Measurements from ENCODE around the gene GLRA3.
A peak's percentile ranks its signal among the peaks of the same experiment; 100 is the strongest.
"Not testable (repeated sequence)": the region's sequence is repeated elsewhere in the genome, so short reads cannot be mapped to it uniquely, and the experiment has no call there.

The GLRA3 gene

GRCh38 chr4:174713821-174714220, 115.2 kb downstream of the GLRA3 start:
- DNase-seq (ENCODE audit: low read depth) = no peak
- peak overlapping the region; percentile 29 for H3K9ac ChIP-seq (ENCODE audit: low read length)
- no peaks in the 10 kb centered on the region for H3K9me3 ChIP-seq (ENCODE audit: control insufficient read depth, low read length)
- no peaks in the 10 kb centered on the region for H3K36me3 ChIP-seq (ENCODE audit: control insufficient read depth, insufficient read depth, low read length, severe bottlenecking)
- H3K27me3 ChIP-seq (replicated peaks; ENCODE audit: control insufficient read depth, insufficient read depth, low read length) = no peaks in the 10 kb centered on the region
- H3K4me1 ChIP-seq (ENCODE audit: control insufficient read depth, insufficient read depth, low read length) = peaks cover 43% of the 10 kb centered on the region
- no peak overlapping the region for H3K4me3 ChIP-seq (ENCODE audit: low read length)

GRCh38 chr4:174713181-174713580, 115.9 kb downstream of the GLRA3 start:
- Histone ChIP-seq H3K36me3 (ENCODE audit: control insufficient read depth, insufficient read depth, low read length, severe bottlenecking) (no peaks in the 10 kb centered on the region), H3K4me1 (ENCODE audit: control insufficient read depth, insufficient read depth, low read length) (peaks cover 45% of the 10 kb centered on the region), H3K27me3 (replicated peaks; ENCODE audit: control insufficient read depth, insufficient read depth, low read length) (no peaks in the 10 kb centered on the region), H3K4me3 (ENCODE audit: low read length) (no peak overlapping the region), H3K9ac (ENCODE audit: low read length) (no peak overlapping the region), H3K9me3 (ENCODE audit: control insufficient read depth, low read length) (no peaks in the 10 kb centered on the region)
- DNase-seq (ENCODE audit: low read depth) = peak; percentile 58

- Histone ChIP-seq H3K4me3 (ENCODE audit: low read length) (no peak overlapping the region), H3K9me3 (ENCODE audit: control insufficient read depth, low read length) (no peaks in the 10 kb centered on the region), H3K27me3 (replicated peaks; ENCODE audit: control insufficient read depth, insufficient read depth, low read length) (no peaks in the 10 kb centered on the region), H3K36me3 (ENCODE audit: control insufficient read depth, insufficient read depth, low read length, severe bottlenecking) (no peaks in the 10 kb centered on the region), H3K9ac (ENCODE audit: low read length) (peak overlapping the region; percentile 60), H3K4me1 (ENCODE audit: control insufficient read depth, insufficient read depth, low read length) (peaks cover 41% of the 10 kb centered on the region)
- DNase-seq (ENCODE audit: low read depth) = peak; percentile 48
These were observed 119.5 kb downstream of the GLRA3 start for GRCh38 chr4:174709526-174709925.

- H3K9me3 ChIP-seq (ENCODE audit: control insufficient read depth, low read length) = no peaks in the 10 kb centered on the region
- no peak overlapping the region for H3K4me3 ChIP-seq (ENCODE audit: low read length)
- no peaks in the 10 kb centered on the region for H3K27me3 ChIP-seq (replicated peaks; ENCODE audit: control insufficient read depth, insufficient read depth, low read length)
- no peaks in the 10 kb centered on the region for H3K36me3 ChIP-seq (ENCODE audit: control insufficient read depth, insufficient read depth, low read length, severe bottlenecking)
- DNase-seq (ENCODE audit: low read depth) = peak; percentile 38
- H3K9ac ChIP-seq (ENCODE audit: low read length) = no peak overlapping the region
- H3K4me1 ChIP-seq (ENCODE audit: control insufficient read depth, insufficient read depth, low read length) = peaks cover 33% of the 10 kb centered on the region
These were observed 120.7 kb downstream of the GLRA3 start for GRCh38 chr4:174708381-174708780.

GRCh38 chr4:174707902-174708301, 121.1 kb downstream of the GLRA3 start:
- no peaks in the 10 kb centered on the region for H3K27me3 ChIP-seq (replicated peaks; ENCODE audit: control insufficient read depth, insufficient read depth, low read length)
- no peaks in the 10 kb centered on the region for H3K9me3 ChIP-seq (ENCODE audit: control insufficient read depth, low read length)
- peaks cover 34% of the 10 kb centered on the region for H3K4me1 ChIP-seq (ENCODE audit: control insufficient read depth, insufficient read depth, low read length)
- H3K4me3 ChIP-seq (ENCODE audit: low read length) = peak overlapping the region; percentile 42
- H3K9ac ChIP-seq (ENCODE audit: low read length) = no peak overlapping the region
- H3K36me3 ChIP-seq (ENCODE audit: control insufficient read depth, insufficient read depth, low read length, severe bottlenecking) = no peaks in the 10 kb centered on the region
- DNase-seq (ENCODE audit: low read depth) = peak; percentile 64

- H3K4me1 ChIP-seq (ENCODE audit: control insufficient read depth, insufficient read depth, low read length) = peaks cover 36% of the 10 kb centered on the region
- H3K9me3 ChIP-seq (ENCODE audit: control insufficient read depth, low read length) = no peaks in the 10 kb centered on the region
- DNase-seq (ENCODE audit: low read depth) = no peak
- no peak overlapping the region for H3K4me3 ChIP-seq (ENCODE audit: low read length)
- H3K36me3 ChIP-seq (ENCODE audit: control insufficient read depth, insufficient read depth, low read length, severe bottlenecking) = no peaks in the 10 kb centered on the region
- no peak overlapping the region for H3K9ac ChIP-seq (ENCODE audit: low read length)
- no peaks in the 10 kb centered on the region for H3K27me3 ChIP-seq (replicated peaks; ENCODE audit: control insufficient read depth, insufficient read depth, low read length)
These were observed 121.9 kb downstream of the GLRA3 start for GRCh38 chr4:174707051-174707676.

- H3K36me3 ChIP-seq (ENCODE audit: control insufficient read depth, insufficient read depth, low read length, severe bottlenecking) = no peaks in the 10 kb centered on the region
- H3K4me1 ChIP-seq (ENCODE audit: control insufficient read depth, insufficient read depth, low read length) = peaks cover 15% of the 10 kb centered on the region
- H3K27me3 ChIP-seq (replicated peaks; ENCODE audit: control insufficient read depth, insufficient read depth, low read length) = no peaks in the 10 kb centered on the region
- no peaks in the 10 kb centered on the region for H3K9me3 ChIP-seq (ENCODE audit: control insufficient read depth, low read length)
- H3K9ac ChIP-seq (ENCODE audit: low read length) = no peak overlapping the region
- H3K4me3 ChIP-seq (ENCODE audit: low read length) = no peak overlapping the region
- DNase-seq (ENCODE audit: low read depth) = peak; percentile 54
These were observed 126.0 kb downstream of the GLRA3 start for GRCh38 chr4:174702979-174703478.

- no peaks in the 10 kb centered on the region for H3K36me3 ChIP-seq (ENCODE audit: control insufficient read depth, insufficient read depth, low read length, severe bottlenecking)
- no peaks in the 10 kb centered on the region for H3K9me3 ChIP-seq (ENCODE audit: control insufficient read depth, low read length)
- peaks cover 26% of the 10 kb centered on the region for H3K4me1 ChIP-seq (ENCODE audit: control insufficient read depth, insufficient read depth, low read length)
- H3K9ac ChIP-seq (ENCODE audit: low read length) = no peak overlapping the region
- no peaks in the 10 kb centered on the region for H3K27me3 ChIP-seq (replicated peaks; ENCODE audit: control insufficient read depth, insufficient read depth, low read length)
- H3K4me3 ChIP-seq (ENCODE audit: low read length) = no peak overlapping the region
- no peak for DNase-seq (ENCODE audit: low read depth)
These were observed 129.4 kb downstream of the GLRA3 start for GRCh38 chr4:174699654-174700053.

GRCh38 chr4:174697896-174698295, 131.2 kb downstream of the GLRA3 start:
- H3K9ac ChIP-seq (ENCODE audit: low read length) = peak overlapping the region; percentile 48
- no peaks in the 10 kb centered on the region for H3K9me3 ChIP-seq (ENCODE audit: control insufficient read depth, low read length)
- H3K27me3 ChIP-seq (replicated peaks; ENCODE audit: control insufficient read depth, insufficient read depth, low read length) = no peaks in the 10 kb centered on the region
- peak; percentile 65 for DNase-seq (ENCODE audit: low read depth)
- peak overlapping the region; percentile 45 for H3K4me3 ChIP-seq (ENCODE audit: low read length)
- H3K36me3 ChIP-seq (ENCODE audit: control insufficient read depth, insufficient read depth, low read length, severe bottlenecking) = no peaks in the 10 kb centered on the region
- H3K4me1 ChIP-seq (ENCODE audit: control insufficient read depth, insufficient read depth, low read length) = peaks cover 19% of the 10 kb centered on the region

GRCh38 chr4:174697202-174697601, 131.8 kb downstream of the GLRA3 start:
- DNase-seq (ENCODE audit: low read depth) = peak; percentile 94
- no peaks in the 10 kb centered on the region for H3K36me3 ChIP-seq (ENCODE audit: control insufficient read depth, insufficient read depth, low read length, severe bottlenecking)
- H3K27me3 ChIP-seq (replicated peaks; ENCODE audit: control insufficient read depth, insufficient read depth, low read length) = no peaks in the 10 kb centered on the region
- H3K4me1 ChIP-seq (ENCODE audit: control insufficient read depth, insufficient read depth, low read length) = peaks cover 17% of the 10 kb centered on the region
- H3K9ac ChIP-seq (ENCODE audit: low read length) = peak overlapping the region; percentile 48
- no peaks in the 10 kb centered on the region for H3K9me3 ChIP-seq (ENCODE audit: control insufficient read depth, low read length)
- H3K4me3 ChIP-seq (ENCODE audit: low read length) = peak overlapping the region; percentile 45

- Histone ChIP-seq H3K9ac (ENCODE audit: low read length) (peak overlapping the region; percentile 48), H3K4me1 (ENCODE audit: control insufficient read depth, insufficient read depth, low read length) (peaks cover 17% of the 10 kb centered on the region), H3K9me3 (ENCODE audit: control insufficient read depth, low read length) (no peaks in the 10 kb centered on the region), H3K4me3 (ENCODE audit: low read length) (peak overlapping the region; percentile 39), H3K36me3 (ENCODE audit: control insufficient read depth, insufficient read depth, low read length, severe bottlenecking) (no peaks in the 10 kb centered on the region), H3K27me3 (replicated peaks; ENCODE audit: control insufficient read depth, insufficient read depth, low read length) (no peaks in the 10 kb centered on the region)
- peak; percentile 25 for DNase-seq (ENCODE audit: low read depth)
These were observed 132.4 kb downstream of the GLRA3 start for GRCh38 chr4:174696657-174697056.

- H3K4me3 ChIP-seq (ENCODE audit: low read length); H3K9ac ChIP-seq (ENCODE audit: low read length); H3K36me3 ChIP-seq (ENCODE audit: control insufficient read depth, insufficient read depth, low read length, severe bottlenecking); H3K4me1 ChIP-seq (ENCODE audit: control insufficient read depth, insufficient read depth, low read length); H3K27me3 ChIP-seq (replicated peaks; ENCODE audit: control insufficient read depth, insufficient read depth, low read length); DNase-seq (ENCODE audit: low read depth): not testable (repeated sequence)
- peaks cover 25% of the 10 kb centered on the region for H3K9me3 ChIP-seq (ENCODE audit: control insufficient read depth, low read length)
These were observed 137.2 kb downstream of the GLRA3 start for GRCh38 chr4:174691876-174692275.
